CD1c-positive myeloid dendritic cell (primary cell): ENCODE results near the gene C17orf75.
"Not testable (repeated sequence)": the region's sequence is repeated elsewhere in the genome, so short reads cannot be mapped to it uniquely, and the experiment has no call there.

ENCODE experiments used
- DNase-seq: peaks from one replicate; pipeline ENCODE4 v3.0.0-alpha.2; 2016; ENCODE audit errors: extremely low spot score

C17orf75 gene, protein sequence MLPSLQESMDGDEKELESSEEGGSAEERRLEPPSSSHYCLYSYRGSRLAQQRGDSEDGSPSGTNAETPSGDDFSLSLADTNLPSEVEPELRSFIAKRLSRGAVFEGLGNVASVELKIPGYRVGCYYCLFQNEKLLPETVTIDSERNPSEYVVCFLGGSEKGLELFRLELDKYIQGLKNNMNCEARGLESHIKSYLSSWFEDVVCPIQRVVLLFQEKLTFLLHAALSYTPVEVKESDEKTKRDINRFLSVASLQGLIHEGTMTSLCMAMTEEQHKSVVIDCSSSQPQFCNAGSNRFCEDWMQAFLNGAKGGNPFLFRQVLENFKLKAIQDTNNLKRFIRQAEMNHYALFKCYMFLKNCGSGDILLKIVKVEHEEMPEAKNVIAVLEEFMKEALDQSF

DNA sequence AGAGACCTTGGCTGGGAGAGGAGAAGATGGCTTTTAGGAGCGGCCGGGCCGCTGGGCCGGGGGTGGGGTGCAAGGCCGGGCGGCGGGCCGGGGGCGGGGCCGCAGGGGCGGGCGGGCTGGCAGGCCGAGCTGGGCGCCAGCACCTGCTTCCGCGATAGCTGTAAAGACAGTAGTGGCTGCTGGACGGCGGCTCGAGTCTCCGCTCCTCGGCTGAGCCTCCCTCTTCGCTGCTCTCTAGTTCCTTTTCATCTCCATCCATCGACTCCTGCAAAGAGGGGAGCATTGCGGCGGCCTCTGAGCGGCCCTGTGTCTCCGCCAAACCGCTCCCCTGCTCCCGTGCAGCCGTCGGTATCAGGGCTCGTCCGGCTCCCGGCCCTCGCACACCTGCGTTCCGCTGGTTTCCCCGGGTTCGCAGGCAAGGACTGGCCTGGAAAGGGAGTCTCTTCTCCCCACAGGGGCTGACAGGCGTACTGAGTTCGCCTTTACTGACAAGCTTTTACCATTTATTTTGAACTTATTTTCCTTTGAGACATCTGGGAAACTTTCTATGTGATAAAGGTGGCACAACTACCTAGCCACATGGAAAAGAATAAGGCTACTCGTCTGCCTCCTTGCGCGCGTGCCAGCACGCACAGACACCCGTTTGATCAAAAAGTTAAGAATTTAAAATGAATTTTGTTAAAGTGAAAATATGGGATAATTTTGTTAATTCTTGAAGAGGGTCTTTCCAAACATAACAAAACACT lies at the start of gene C17orf75:
TSS of gene C17orf75 (minus strand) at position 317 of the 746 bp plus-strand sequence. CDS start at position 283, 34 bp downstream.
- peak; percentile 58 for DNase-seq

DNA sequence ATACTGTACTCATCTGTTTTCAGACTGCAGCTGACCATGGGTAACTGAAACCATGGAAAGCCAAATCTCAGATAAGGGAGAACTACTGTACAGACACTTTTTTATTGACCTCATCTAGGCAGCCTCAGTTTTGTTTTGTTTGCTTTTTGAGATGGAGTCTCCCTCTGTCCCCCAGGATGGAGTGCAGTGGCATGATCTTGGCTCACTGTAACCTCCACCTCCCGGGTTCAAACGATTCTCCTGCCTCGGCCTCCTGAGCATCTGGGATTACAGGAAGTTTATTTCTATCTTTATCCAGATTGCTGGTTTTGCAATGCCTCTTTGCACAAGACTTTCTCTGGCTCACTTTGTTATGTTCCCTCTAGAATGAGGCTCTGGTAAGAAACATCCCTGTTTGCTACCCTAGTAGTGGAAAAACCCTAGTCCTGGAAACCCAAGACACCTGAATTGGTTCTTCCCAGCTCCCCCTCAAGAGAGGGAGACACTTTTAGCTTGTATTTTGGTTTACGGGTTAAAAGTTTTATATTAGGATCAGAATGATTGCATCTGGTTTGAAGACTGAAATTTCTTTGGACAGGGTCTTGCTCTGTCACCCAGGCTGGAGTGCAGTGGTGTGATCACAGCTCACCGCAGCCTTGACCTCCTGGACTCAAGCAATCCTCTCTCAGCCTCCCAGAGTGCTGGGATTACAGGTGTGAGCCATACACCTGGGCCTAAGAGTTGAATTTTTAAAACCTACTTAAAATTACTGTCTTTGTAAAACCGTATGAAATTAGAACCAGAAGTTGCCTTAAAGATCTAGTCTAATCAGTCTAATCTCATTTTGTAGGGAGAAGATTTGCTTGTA lies 46.9 kb upstream of the C17orf75 start:
- no peak for DNase-seq

DNA sequence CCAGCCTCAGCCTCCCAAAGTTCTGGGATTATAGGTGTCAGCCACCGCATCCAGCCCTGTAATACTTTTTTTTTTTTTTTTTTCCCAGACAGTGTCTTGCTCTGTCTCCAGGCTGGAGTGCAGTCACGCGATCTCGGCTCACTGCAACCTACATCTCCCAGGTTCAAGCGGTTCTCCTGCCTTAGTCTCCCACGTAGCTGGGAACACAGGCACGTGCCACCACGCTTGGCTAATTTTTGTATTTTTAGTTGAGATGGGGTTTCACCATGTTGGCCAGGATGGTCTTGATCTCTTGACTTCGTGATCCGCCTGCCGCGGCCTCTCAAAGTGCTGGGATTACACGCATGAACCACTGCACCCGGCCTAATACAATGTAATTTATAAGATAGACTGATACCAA lies 46.2 kb upstream of the C17orf75 start:
- not testable (repeated sequence) for DNase-seq

DNA sequence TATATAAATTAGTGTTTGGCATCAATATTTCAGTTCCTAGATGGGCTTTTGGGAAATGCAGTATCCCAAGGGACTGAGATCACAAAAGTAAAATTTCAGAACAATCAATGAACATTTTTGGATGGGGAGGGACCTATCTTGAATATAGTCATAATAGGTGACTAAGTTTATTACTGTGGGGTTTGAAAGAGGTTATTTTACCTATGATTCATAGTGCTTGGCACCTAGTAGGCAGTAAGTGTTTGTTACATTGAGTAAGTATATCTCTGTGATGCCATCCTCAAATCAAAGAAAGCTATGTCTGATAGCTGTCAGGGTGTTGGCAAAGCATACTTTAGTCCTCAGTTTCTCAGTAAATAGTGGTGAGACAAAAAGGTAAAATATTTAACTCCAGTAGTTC lies 44.9 kb upstream of the C17orf75 start:
- DNase-seq, result no peak

DNA sequence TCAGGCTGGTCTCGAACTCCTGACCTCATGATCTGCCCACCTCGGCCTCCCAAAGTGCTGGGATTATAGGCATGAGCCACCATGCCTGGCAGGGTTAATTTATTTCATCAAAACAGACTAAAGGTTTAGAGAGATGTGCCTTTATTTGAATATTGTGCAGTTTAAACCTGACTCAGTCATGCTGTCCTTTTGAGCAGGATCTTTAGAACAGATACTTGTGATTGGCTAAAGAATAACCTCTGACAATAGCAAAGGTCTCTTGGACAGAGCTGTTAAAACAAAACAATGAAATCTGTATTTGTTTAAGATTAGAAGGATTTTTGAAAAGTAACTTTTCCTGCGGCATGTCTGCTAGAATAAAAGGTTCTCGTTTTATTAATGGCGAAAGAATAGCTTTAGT lies 44.0 kb upstream of the C17orf75 start:
- DNase-seq, result no peak

DNA sequence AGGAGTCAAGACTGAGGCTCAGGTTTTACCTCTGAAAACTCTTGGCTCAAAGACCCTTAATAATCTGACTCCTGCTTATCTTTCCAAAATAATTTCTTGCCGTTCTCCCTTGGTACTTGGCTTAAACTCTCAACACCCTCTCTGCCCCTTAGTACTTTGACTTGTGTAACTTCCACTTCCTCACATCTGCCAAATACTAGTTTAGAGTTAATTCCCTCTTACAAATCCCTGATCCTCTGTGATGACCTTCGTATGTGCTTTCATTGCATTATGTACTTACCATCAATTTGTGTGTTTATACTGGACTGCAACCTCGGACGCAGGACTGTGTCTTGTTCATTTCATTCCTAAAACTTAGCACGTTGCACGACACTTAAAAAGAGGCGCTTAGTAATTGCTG lies 43.1 kb upstream of the C17orf75 start:
- no peak for DNase-seq

DNA sequence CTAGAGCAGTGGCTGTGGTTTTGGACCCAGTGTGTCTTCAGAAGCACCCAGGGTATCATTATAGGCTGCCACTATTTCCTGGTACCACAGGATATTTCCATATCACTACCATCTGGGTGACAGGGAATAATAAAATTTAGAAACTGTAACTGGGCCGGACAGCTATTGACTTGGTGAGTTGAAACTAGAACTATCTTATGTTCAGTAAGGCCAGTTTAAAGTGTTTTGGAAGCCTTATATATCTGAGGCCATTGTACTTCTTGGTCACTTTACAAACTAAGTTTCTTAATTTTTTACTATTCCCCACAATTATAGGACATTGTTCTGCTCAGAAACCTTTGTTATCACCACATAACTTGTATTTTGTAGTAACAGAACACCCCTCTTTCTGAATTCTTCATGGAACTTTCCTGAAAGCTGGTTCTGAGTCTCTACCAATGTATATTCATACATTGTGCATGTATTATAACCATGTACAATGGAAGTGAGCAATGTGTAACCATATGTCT lies 42.0 kb upstream of the C17orf75 start:
- DNase-seq, result no peak

DNA sequence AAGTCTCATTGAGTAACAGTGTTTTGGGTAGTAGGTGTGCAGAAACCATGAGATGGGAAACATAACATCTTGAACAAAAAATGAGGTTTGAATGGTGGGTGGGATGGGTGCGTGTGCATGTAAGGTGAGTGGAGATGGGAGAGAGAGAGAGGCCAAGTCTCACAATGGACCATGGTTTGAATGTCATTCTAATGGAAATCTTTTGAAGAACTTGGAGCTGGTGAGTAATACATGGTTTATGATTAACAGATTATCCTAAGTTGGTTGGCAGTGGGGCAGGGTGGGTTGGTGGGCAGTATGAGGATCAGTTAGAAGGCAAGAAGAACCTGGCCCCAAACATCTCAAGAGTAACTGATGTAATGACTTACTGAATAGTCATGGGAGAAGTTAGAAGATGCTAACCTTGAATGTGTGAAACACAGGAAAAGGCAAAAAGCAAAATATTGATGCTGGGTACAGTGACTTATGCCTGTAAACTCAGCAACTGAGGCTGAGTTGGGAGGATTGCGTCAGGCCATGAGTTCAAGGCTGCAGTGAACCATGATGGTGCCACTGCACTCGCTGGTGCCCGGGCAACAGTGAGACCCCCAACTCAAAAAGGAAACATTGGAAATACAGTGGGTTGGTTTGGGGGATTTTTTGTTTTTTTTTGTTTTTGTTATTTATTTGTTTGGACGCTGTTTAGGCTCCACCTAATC lies 40.7 kb upstream of the C17orf75 start:
- no peak for DNase-seq

DNA sequence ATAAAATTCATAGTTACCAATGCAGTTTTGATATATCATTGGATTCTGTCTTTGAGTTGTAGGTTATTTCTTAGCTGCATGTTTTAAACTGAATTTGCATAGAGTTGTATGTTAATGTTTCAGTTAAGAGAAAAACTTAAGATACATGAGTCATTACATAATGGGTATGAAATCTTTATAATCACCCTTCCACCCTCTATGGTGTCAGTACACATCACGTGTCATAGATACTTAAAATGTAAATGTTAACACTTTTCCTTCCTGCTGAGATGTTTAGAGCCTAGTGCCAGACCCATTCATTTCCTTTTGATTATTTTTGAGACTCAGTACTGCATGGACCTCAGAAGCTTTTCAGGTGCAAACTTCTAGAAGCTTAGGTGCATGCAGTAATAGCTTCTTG lies 28.5 kb upstream of the C17orf75 start:
- DNase-seq, result no peak

DNA sequence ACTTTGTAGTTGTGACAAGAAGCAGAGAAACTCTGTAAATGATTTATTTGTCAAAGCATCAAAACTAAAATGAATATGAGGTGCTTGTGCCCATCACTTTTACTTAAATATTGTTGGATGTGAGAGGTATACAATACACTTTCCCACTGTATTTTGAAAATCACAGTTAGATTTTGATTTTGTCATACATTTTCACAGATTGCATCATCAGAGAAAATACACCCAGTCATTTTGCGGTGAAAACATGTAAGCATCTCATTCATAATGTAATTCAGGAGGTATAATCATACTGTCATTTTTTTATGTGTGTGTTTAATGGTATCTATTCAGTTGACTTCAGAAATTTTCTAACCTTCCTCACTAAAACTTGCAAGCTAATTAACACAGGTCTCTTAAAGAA lies 19.3 kb upstream of the C17orf75 start:
- DNase-seq, result no peak

DNA sequence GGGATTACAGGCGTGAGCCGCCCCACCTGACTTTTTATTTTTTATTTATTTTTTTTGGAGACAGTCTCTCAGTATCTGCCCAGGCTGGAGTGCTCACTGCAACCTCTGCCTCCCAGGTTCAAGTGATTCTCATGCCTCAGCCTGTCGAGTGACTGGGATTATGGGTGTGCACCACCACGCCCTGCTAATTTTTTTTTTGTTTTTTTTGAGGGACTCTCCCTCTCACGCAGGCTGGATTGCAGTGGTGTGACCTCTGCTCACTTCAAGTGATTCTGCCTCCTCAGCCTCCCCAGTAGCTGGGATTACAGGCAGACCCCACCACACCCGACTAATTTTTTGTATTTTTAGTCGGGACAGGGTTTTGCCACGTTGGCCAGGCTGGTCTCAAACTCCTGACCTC lies 15.6 kb upstream of the C17orf75 start:
- no peak for DNase-seq

DNA sequence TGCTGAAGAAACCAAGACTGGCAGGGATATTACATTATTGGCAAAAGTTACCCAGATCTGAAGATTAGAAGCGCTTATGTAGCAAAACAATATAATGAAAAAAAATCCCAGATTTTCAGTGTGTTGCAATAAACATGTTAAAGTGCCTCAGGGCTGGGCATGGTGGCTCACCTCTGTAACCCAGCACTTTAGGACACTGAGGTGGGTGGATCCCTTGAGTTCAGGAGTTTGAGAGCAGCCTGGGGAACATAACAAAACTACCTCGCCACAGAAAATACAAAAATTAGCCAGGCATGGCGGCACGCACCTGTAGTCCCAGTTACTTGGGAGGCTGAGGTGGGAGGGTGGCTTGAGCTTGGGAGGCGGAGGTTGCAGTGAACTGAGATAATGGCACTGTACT lies 14.8 kb upstream of the C17orf75 start:
- no peak for DNase-seq

DNA sequence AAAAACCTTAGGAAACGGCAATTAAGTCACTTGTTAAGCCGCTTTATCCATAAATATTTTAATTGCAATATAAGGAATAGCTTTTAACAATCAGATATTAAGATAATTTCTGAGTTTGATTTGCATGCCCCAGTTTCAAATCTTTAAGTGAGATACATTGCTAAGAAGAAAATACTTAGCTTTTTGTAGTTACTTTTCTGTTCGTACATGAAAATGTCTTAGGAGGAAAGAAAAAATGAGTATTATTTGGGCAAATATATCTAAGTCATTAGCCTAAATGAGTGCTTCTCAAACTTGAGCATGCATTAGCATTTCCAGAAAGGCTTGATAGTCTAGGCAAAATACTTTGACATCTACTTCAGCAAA lies 14.4 kb upstream of the C17orf75 start:
- no peak for DNase-seq

DNA sequence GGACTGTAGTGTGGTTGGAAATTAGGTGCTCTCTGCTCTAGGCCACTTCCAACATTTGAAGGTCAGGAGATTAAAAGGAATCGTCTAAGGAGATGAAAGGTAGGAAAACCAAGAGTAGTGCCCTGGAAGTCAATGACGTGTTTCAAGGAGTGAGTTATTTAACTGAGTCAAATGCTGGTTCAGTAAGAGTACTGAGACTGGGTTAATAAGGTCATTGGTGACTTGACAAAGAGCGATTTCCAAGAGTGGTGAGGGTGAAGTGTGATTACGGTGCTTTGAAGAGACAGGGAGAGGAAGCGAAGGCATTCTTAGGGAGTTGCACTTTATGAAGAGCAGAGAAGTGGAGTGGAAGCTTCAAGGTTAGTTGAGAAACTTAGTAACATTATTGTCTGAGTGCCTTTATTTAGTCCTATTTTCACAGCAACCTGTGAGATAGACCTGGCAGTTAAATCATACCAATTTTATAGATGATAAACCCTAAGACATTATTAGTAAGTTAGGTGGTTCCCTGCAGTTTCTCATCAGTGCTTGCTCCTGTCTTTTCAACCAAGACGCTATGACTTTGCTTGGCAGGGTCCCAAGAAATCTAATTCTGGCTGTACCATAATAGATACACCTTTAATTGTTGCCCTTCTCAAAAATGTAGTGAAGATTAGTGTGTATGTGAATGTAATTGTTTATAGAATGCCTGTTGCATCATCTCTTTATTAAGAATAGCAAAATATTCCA lies 13.8 kb upstream of the C17orf75 start:
- no peak for DNase-seq

DNA sequence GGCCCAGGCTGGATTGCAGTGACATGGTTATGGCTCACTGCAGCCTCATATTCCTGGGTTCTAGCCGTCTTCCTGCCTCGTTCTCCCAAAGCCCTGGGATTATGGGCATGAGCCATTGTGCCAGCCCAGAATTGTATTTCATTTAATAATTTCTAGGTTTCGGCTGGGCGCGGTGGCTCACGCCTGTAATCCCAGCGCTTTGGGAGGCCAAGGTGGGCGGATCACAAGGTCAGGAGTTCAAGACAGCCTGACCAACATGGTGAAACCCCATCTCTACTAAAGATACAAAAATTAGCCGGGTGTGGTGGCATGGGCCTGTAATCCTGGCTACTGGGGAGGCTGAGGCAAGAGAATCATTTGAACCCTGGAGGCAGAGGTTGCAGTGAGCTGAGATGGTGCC lies 10.8 kb upstream of the C17orf75 start:
- not testable (repeated sequence) for DNase-seq

DNA sequence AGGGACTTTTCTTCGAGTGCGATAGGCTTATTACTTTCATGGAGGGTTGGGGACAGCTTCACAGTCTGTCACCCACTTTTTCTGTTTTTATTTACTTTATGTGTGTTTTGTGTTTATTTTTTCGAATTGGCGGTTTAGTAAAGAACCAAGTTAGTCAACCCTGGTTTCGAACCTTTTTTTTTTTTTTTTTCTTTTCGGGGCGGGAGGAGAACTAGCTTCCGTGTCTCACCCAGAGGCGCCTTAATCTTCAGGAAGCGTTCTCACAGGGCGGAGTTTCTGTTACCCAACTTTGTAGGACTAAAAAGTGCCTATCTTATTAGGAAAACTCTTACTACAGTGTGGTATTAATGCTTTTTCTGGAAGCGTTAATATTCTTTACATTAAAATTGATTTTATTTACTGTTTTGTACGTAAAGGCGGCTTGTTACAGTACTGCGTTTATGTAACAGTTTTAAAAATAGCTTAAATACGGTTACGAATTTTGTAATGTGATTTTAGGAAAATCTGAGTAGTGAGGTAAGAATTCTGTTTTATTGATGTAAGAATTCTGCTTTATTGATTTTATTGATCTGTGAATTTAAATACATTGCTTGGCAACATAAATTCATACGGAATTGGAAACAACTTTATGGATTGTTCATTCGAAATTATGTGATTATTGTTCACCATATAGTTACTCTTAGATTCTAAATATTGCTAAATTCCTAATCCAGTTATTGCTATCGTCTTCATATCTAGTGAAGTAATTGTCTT lies 8.9 kb upstream of the C17orf75 start:
- DNase-seq, result peak; percentile 86

DNA sequence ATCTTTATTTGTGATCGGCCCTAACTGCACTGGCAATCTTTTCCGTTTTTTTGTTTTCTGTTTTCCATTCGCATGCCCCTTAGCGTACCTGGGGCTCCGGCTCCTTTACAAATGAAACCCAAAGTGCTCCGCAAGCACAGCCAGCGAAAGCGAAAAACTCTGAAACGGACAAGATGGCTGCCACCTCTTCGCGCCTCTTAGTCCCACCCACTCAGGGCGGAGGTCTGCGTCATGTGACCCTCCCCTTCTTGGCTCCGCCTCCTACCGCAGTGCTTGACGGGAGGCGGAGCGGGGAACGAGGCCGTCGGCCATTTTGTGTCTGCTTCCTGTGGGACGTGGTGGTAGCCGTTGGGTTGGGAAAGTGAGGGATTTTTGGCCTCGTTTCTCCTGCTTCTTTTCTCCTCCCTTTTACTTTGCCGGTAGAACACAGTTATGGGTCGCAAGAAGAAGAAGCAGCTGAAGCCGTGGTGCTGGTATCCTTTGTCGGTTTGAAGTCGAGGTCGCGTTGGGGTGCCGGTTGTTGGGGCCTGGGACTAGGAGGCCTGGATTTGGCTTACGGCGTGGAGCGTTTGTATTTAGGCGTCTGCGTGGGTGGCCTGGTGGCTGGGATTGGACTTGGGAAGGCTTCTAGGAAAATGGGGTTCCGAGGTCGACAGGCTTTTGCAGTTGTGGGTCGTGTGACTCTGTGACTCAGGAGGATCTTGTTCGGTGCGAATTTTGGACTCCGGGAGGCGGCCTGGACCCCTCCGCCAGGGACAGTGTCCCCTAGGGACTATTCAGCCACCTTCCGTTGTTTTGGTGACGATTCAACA lies 8.1 kb upstream of the C17orf75 start, which contains the start of gene ZNF207:
TSS of gene ZNF207 (plus strand) at position 304 of the 812 bp plus-strand sequence. CDS start at position 433, 129 bp downstream.
- peak; percentile 99 for DNase-seq

DNA sequence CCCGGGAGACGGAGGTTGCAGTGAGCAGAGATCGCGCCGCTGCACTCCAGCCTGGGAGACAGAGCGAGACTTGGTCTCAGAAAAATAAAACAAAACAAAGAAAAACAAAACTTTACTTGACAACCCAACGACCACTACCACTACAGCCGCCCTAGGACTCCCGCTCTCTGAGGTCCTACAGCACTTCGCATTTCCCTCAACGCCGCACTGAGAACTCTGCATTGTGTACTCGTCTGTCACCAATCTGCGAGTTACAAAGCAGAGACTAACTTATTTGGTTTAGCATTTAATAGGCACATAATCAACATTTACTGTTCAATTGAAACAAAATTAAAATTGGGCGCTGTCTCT lies 7.5 kb upstream of the C17orf75 start:
- peak; percentile 23 for DNase-seq

DNA sequence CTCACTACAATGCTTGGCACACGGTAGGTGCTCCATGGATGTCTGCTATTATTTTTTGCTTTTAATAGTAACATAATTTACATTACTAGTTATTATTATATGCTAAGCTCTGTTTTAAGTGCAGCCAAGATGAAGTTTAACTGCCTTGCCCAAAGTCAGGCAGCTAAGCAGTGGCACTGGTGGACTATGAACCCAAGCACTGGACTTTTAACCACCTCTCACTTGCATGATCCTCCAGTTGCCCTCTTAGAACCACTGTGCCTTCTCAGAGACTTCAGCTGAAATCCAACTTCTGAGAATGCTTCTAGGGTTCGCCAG lies 6.5 kb upstream of the C17orf75 start:
- no peak for DNase-seq
